ENCODE results near the gene MPZL2. TPM values are rescaled to one million over a fixed set of nuclear protein-coding genes. Genes with fewer than 3 reads are reported as not detected.
A peak's percentile ranks its signal among the peaks of the same experiment; 100 is the strongest.

MPZL2 gene
- total RNA-seq, 1 donor from 2014 or later: 2.3 TPM

- Mint-ChIP-seq H3K27me3 (ENCODE audit: insufficient read depth, low read depth) (peaks cover 10% of the 10 kb centered on the region), H3K27ac (no peak overlapping the region), H3K4me1 (peaks cover 26% of the 10 kb centered on the region), H3K4me3 (no peak overlapping the region), H3K36me3 (no peaks in the 10 kb centered on the region), H3K9me3 (no peaks in the 10 kb centered on the region)
- peak overlapping the region; percentile 44 for H2AFZ ChIP-seq (replicated peaks)
- H3K4me1 ChIP-seq: peaks cover 47% of the 10 kb centered on the region
- H3K36me3 ChIP-seq: no peaks in the 10 kb centered on the region
- H3K9me3 ChIP-seq (ENCODE audit: low read depth): no peaks in the 10 kb centered on the region
- DNase-seq (ENCODE audit: low spot score): no peak
- no peaks in the 10 kb centered on the region for H3K27me3 ChIP-seq
- H4K20me1 ChIP-seq (ENCODE audit: low read depth): no peaks in the 10 kb centered on the region
- no peak overlapping the region for H3K9ac ChIP-seq
- peaks cover 45% of the 10 kb centered on the region for H3F3A ChIP-seq (ENCODE audit: low read depth)
- H3K4me3 ChIP-seq: no peak overlapping the region
- H3K4me2 ChIP-seq: peak overlapping the region; percentile 59
- TF ChIP-seq EZH2phosphoT487 (IDR thresholded peaks at IDR 0.05) (no peak), EZH2 (IDR thresholded peaks at IDR 0.05) (no peak), CTCF (IDR thresholded peaks at IDR 0.05) (no peak)
- no peaks in the 10 kb centered on the region for H3K79me2 ChIP-seq (ENCODE audit: low read depth)
- no peak overlapping the region for H3K27ac ChIP-seq
Observed at GRCh38 chr11:118213781-118214180, 50.3 kb downstream of the MPZL2 start.

GRCh38 chr11:118213201-118213600, 50.9 kb downstream of the MPZL2 start:
- H3K9me3 ChIP-seq (ENCODE audit: low read depth): no peaks in the 10 kb centered on the region
- H3K79me2 ChIP-seq (ENCODE audit: low read depth): no peaks in the 10 kb centered on the region
- DNase-seq (ENCODE audit: low spot score): no peak
- no peaks in the 10 kb centered on the region for H3K36me3 ChIP-seq
- H3K4me1 ChIP-seq: peaks cover 47% of the 10 kb centered on the region
- no peak overlapping the region for H3K9ac ChIP-seq
- H3K27me3 Mint-ChIP-seq (ENCODE audit: insufficient read depth, low read depth): peaks cover 10% of the 10 kb centered on the region
- H3K4me1 Mint-ChIP-seq: peaks cover 26% of the 10 kb centered on the region
- H3K4me3 Mint-ChIP-seq: no peak overlapping the region
- TF ChIP-seq EZH2phosphoT487 (IDR thresholded peaks at IDR 0.05) (no peak), CTCF (IDR thresholded peaks at IDR 0.05) (no peak), EZH2 (IDR thresholded peaks at IDR 0.05) (no peak)
- H3K27me3 ChIP-seq: no peaks in the 10 kb centered on the region
- H3K36me3 Mint-ChIP-seq: no peaks in the 10 kb centered on the region
- H3K27ac ChIP-seq: peak overlapping the region; percentile 63
- no peak overlapping the region for H3K27ac Mint-ChIP-seq
- peaks cover 45% of the 10 kb centered on the region for H3F3A ChIP-seq (ENCODE audit: low read depth)
- H3K4me3 ChIP-seq: no peak overlapping the region
- no peaks in the 10 kb centered on the region for H3K9me3 Mint-ChIP-seq
- peak overlapping the region; percentile 44 for H2AFZ ChIP-seq (replicated peaks)
- H4K20me1 ChIP-seq (ENCODE audit: low read depth): no peaks in the 10 kb centered on the region
- H3K4me2 ChIP-seq: peak overlapping the region; percentile 59

GRCh38 chr11:118212781-118213191, 51.3 kb downstream of the MPZL2 start:
- Histone ChIP-seq H3K36me3 (no peaks in the 10 kb centered on the region), H3K79me2 (ENCODE audit: low read depth) (no peaks in the 10 kb centered on the region), H3K4me1 (peaks cover 47% of the 10 kb centered on the region), H3K4me2 (peak overlapping the region; percentile 59), H4K20me1 (ENCODE audit: low read depth) (no peaks in the 10 kb centered on the region), H3K27me3 (no peaks in the 10 kb centered on the region), H3K4me3 (no peak overlapping the region), H3K9ac (no peak overlapping the region), H3K9me3 (ENCODE audit: low read depth) (no peaks in the 10 kb centered on the region), H3K27ac (peak overlapping the region; percentile 63), H3F3A (ENCODE audit: low read depth) (peaks cover 45% of the 10 kb centered on the region), H2AFZ (replicated peaks) (no peak overlapping the region)
- no peak for TF ChIP-seq EZH2 (IDR thresholded peaks at IDR 0.05)
- Mint-ChIP-seq H3K27ac (no peak overlapping the region), H3K9me3 (no peaks in the 10 kb centered on the region), H3K4me3 (no peak overlapping the region), H3K4me1 (peaks cover 26% of the 10 kb centered on the region), H3K36me3 (no peaks in the 10 kb centered on the region), H3K27me3 (ENCODE audit: insufficient read depth, low read depth) (peaks cover 10% of the 10 kb centered on the region)
- peak; percentile 45 for DNase-seq (ENCODE audit: low spot score)

- H3K27ac Mint-ChIP-seq: no peak overlapping the region
- H3K27me3 Mint-ChIP-seq (ENCODE audit: insufficient read depth, low read depth): peaks cover 10% of the 10 kb centered on the region
- Histone ChIP-seq H3K27ac (no peak overlapping the region), H3K9me3 (ENCODE audit: low read depth) (no peaks in the 10 kb centered on the region), H3K4me3 (no peak overlapping the region), H3K36me3 (no peaks in the 10 kb centered on the region), H3K27me3 (no peaks in the 10 kb centered on the region), H3K4me1 (peaks cover 47% of the 10 kb centered on the region), H3K4me2 (peak overlapping the region; percentile 59), H3K9ac (no peak overlapping the region), H3K79me2 (ENCODE audit: low read depth) (no peaks in the 10 kb centered on the region), H3F3A (ENCODE audit: low read depth) (peaks cover 45% of the 10 kb centered on the region), H2AFZ (replicated peaks) (no peak overlapping the region), H4K20me1 (ENCODE audit: low read depth) (no peaks in the 10 kb centered on the region)
- no peaks in the 10 kb centered on the region for H3K36me3 Mint-ChIP-seq
- no peaks in the 10 kb centered on the region for H3K9me3 Mint-ChIP-seq
- TF ChIP-seq EZH2 (IDR thresholded peaks at IDR 0.05): no peak
- no peak for TF ChIP-seq CTCF (IDR thresholded peaks at IDR 0.05)
- no peak for TF ChIP-seq EZH2phosphoT487 (IDR thresholded peaks at IDR 0.05)
- H3K4me1 Mint-ChIP-seq: peaks cover 26% of the 10 kb centered on the region
- H3K4me3 Mint-ChIP-seq: no peak overlapping the region
- peak; percentile 17 for DNase-seq (ENCODE audit: low spot score)
Observed at GRCh38 chr11:118212131-118212725, 51.9 kb downstream of the MPZL2 start.

All from neural progenitor cell (in vitro differentiated cells).